Measurements from ENCODE around the gene LY6G6C.
"Not testable (repeated sequence)": the region's sequence is repeated elsewhere in the genome, so short reads cannot be mapped to it uniquely, and the experiment has no call there.

LY6G6C gene

GRCh38 chr6:31725502-31726350, 4.2 kb upstream of the LY6G6C start:
- no peak for DNase-seq

- no peak for DNase-seq
These were observed 2.6 kb upstream of the LY6G6C start for GRCh38 chr6:31723980-31724691.

GRCh38 chr6:31723245-31723979, 1.9 kb upstream of the LY6G6C start, which contains the start of gene MPIG6B:
MPIG6B (plus strand) TSS chr6:31723373; CDS start chr6:31723384, 11 bp downstream.
- no peak for DNase-seq

DNA sequence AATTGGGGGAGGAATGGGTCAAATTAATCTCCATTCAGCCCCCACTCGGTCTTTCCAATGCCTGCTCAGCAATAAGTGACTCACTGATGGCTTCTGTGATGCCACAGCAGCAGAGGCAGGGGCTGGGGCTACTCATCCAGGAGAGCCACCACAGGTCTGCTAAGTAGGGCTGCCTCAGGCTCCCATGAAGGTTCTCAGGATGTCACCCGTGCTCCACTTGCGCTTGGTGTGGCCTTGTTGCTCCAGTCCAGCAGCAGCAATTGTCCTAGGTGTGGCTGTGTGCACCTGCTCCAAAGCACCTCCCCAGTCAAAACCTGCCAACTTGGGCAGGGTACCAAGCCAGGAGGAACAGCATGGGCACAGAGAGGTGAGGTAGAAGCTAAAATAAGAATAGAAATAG, 627 bp upstream of the LY6G6C start:
- DNase-seq: no peak

GRCh38 chr6:31720196-31720770, 1.3 kb downstream of the LY6G6C start:
- DNase-seq: no peak

GRCh38 chr6:31719001-31719400, 2.5 kb downstream of the LY6G6C start:
- DNase-seq: no peak

DNA sequence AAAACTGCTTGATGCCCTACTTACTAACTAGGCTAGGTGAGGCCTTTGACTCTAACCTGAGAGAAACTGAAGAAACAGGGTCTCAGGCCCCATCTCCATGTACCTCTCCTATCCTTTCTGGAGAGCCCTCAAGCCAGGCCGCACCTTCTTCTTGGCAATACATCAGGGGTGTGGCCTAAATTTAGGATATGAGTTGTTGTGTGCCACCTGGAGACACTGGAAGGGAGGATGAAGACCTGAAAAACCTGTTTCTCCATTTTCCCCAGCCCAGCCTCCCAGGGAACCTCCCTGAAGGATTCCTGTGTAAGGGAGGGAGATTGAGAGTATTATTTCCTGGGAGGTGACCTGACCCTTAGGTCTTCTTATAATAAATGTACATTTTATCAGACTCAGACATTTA, 3.3 kb downstream of the LY6G6C start:
- DNase-seq: peak; percentile 23

DNA sequence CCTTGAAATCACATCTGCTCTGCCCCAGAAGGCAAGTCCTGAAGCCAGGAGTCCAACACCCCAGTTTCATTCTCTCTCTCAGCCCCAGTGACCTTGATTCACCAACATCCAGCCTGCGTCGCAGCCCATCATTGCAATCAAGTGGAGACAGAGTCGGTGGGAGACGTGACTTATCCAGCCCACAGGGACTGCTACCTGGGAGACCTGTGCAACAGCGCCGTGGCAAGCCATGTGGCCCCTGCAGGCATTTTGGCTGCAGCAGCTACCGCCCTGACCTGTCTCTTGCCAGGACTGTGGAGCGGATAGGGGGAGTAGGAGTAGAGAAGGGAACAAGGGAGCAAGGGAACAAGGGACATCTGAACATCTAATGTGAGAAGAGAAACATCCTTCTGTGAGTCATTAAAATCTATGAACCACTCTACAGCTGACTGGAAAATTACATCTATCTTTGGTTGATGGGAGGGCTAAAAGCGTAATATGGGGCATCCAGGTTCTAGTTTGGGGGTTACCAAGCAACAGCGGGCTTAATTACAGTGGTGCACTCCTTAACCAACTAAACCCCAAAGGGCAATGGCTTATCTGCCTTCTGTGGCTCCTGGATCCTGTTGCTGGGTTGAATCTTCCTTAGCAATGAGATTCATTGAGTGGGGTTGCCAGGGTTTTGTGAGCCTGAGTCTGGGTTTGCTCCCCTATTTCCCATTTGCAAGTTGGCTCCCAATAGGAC, 3.9 kb downstream of the LY6G6C start:
- DNase-seq: no peak

- no peak for DNase-seq
These were observed 6.3 kb downstream of the LY6G6C start, which contains the start of gene LY6G6D for GRCh38 chr6:31715022-31715958. LY6G6D (plus strand) TSS chr6:31715348; CDS start chr6:31715356, 8 bp downstream.

DNA sequence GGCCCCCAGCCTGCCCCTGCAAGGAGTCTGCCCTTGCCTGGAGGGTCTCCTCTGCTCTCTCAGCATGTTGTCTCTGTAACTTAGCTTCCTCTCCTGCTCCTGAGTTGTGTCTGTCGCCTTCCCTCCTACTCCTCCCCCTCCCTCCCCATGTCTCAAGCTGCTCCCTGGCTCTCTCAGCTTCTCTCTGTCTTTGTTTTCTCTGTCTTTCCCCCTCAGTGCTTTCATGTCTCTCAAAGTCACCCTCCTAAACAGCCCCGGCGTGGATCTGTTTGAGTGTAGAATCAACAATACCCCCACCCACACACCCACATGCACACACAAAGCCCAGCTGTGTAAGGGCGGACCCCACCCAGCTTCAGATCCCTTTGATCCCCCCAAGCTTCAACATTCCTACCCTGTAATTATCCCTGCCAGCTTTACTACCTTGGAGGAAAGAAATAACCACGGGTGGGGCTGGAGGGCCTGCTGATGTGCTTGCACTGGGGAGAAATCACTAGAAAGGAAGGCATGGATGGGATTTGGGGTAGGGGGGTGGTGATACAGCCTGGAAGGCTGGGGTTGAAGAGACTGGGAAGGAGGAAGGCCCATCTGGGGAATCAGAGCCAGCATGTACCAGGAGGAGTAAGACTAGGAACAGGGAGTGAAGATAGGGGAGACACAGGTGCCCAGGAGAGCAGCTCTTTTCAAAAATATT, 7.4 kb downstream of the LY6G6C start:
- DNase-seq: no peak

GRCh38 chr6:31713465-31713864, 8.1 kb downstream of the LY6G6C start:
- DNase-seq: no peak

- no peak for DNase-seq
These were observed 9.2 kb downstream of the LY6G6C start for GRCh38 chr6:31712296-31712695.

DNA sequence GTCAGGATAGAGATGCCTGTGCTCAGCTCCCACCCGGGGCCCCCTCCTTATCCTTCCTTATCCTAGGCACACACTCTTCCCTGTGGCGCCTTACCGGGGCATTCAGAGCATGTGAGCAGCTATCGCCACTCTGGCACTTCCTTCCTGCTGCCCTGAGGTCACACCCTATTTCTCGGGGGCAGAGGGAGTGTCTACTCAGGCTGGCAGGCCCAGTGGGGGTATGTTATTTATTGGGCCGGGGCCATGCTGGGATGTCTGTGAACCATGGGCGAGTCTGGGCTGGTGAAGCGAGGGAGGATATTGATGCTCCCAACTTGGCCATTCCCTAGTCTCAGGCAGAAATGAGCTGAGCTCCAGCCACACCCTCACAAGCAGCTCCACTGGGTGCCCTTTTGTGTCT, 10.3 kb downstream of the LY6G6C start:
- no peak for DNase-seq

DNA sequence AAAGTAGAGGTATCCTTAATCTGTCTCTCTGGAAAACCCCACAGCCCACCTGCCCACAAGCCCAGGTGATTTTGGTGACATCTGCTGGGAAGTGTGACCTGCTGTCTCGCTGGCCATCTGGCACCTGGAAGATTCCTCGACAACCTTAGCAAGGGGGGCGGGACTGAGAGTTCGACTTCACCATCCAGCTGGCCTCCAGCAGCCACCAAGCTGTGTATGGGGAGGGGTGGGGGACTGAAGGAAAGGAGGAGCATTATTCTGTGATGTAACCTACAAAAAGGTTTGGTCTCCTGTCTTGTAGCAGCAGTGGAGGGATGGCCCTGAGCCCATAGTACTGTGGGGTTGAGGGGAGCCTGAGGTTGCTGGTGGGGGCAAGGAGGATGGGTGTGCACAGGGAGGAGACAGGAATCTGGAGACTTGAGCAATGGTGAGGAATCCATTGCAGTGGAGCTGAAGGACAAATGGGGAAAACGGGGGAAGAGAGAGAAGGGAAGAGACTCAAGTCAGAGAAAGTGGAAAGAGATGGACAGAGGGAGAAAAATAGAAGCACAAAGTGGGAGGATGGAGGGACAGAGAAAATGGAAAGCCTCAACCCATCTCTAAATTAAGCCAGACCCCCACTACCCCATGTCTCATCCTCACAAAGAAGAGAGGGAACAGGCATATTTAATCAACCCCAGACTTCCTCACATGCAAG, 10.9 kb downstream of the LY6G6C start:
- DNase-seq: no peak

DNA sequence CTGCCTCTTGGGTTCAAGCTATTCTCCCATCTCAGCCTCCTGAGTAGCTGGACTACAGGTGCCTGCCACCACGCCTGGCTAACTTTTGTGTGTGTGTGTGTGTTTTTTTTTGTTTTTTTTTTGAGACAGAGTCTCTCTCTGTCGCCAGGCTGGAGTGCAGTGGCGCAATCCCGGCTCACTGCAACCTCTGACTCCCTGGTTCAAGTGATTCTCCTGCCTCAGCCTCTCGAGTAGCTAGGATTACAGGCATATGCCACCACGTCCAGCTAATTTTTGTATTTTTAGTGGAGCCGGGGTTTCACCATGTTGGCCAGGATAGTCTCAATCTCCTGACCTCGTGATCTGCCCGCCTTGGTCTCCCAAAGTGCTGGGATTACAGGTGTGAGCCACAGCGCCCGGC, 12.4 kb downstream of the LY6G6C start:
- DNase-seq: not testable (repeated sequence)

DNA sequence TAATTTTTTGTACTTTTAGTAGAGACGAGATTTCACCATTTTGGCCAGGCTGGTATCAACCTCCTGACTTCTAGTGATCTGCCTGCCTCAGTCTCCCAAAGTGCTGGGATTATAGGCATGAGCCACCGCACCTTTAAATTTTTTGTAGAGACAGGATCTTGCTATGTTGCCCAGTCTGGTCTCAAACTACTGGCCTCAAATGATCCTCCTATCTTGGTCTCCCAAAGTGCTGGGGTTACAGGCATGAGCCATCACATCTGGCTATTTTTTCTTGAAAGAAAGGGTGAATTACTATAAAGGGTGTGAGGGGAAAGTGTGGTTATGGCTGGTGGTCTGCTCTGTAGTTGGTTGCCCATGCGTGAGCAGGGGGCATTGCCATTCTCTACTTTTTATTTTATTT, 13.3 kb downstream of the LY6G6C start:
- DNase-seq: no peak

- no peak for DNase-seq
These were observed 13.8 kb downstream of the LY6G6C start for GRCh38 chr6:31707701-31708100.

GRCh38 chr6:31706599-31706998, 14.9 kb downstream of the LY6G6C start, which contains the start of gene LY6G6F:
LY6G6F (plus strand) TSS chr6:31706866; CDS start chr6:31706907, 41 bp downstream.
- no peak for DNase-seq

- no peak for DNase-seq
These were observed 15.6 kb downstream of the LY6G6C start for GRCh38 chr6:31705931-31706330.
